ENCODE data around the gene STARD8. TPM values are rescaled to one million over a fixed set of nuclear protein-coding genes. Genes with fewer than 3 reads are reported as not detected.
"Not testable (repeated sequence)": the region's sequence is repeated elsewhere in the genome, so short reads cannot be mapped to it uniquely, and the experiment has no call there.

The STARD8 gene
- total RNA-seq, 1 experiment from 2014 or later = 4.3 TPM

DNA sequence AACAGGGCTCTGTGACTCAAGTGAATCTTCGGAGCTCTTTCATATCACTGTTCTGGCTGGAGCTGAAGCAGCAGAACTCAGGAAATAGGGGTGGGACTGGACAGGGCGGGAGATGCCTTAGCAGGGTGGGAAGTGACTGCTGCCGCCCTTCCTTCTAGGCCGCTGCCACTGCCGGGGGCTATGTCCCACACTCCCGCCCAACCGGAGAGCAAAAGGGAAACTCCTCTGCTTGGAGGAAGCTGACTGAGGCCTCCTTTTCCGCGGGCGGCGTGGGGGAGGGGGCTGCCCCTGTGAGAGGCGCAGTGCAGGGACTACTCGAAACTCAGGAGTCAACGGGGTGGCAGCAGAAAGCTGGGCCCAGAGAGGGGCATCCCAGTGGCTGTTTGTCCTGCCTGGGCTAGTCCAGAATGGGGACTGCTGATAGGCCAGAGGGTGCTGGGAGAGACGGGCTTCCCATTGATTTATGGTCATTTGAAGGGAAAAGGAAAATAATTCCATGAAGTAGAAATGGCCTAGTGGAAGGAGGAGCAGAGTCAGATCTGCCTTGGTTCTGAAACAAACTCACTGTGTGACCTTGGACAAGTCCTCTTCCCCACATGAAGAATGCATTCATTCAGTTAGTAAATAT lies 36.9 kb downstream of the STARD8 start:
- DNase-seq (ENCODE audit: low read depth) = no peak
- in situ Hi-C loops (cut with HindIII; ENCODE audit: low pct_unique_long_range_greater_than_20kb, low sequenced_read_pairs) = no loop called here

DNA sequence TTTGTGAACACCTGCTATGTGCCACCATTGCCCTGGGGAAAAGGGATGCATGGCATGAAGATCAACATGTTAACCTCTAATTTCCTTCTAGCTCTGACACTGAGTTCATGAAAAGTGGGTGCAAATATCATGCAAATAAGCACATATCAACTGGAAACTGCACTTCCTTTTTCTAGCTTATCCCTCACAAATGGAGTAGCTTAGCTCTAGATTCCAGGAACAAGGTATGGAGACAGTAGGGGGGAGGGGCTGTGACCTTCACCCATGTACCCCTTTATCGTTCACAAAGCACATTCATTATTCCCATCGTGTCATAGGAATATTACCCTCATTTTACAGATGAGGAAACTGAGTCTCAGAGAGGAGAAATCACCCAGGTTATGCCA lies 37.4 kb downstream of the STARD8 start:
- no peak for DNase-seq (ENCODE audit: low read depth)
- in situ Hi-C loops (cut with HindIII; ENCODE audit: low pct_unique_long_range_greater_than_20kb, low sequenced_read_pairs) = no loop called here

DNA sequence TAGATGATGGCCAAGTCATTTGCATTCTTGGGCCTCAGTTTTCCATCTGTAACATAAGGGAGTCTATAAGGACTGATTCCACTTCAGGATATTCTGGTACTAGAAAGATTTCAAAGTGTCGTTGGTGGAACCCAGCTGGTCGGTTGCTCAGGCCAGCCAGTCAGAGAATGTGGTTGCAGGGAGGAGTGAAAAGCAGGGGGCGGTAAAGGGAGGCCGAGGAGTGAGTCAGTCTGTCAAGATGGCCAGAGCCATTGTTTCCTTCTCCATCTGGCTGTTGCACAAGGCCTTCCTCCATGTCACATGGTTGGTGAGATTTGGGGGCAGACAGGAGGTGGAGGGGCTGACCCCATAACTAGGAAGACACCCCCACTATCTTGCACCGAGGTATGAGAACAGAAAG lies 38.2 kb downstream of the STARD8 start:
- in situ Hi-C loops (cut with HindIII; ENCODE audit: low pct_unique_long_range_greater_than_20kb, low sequenced_read_pairs) = no loop called here
- DNase-seq (ENCODE audit: low read depth) = no peak

DNA sequence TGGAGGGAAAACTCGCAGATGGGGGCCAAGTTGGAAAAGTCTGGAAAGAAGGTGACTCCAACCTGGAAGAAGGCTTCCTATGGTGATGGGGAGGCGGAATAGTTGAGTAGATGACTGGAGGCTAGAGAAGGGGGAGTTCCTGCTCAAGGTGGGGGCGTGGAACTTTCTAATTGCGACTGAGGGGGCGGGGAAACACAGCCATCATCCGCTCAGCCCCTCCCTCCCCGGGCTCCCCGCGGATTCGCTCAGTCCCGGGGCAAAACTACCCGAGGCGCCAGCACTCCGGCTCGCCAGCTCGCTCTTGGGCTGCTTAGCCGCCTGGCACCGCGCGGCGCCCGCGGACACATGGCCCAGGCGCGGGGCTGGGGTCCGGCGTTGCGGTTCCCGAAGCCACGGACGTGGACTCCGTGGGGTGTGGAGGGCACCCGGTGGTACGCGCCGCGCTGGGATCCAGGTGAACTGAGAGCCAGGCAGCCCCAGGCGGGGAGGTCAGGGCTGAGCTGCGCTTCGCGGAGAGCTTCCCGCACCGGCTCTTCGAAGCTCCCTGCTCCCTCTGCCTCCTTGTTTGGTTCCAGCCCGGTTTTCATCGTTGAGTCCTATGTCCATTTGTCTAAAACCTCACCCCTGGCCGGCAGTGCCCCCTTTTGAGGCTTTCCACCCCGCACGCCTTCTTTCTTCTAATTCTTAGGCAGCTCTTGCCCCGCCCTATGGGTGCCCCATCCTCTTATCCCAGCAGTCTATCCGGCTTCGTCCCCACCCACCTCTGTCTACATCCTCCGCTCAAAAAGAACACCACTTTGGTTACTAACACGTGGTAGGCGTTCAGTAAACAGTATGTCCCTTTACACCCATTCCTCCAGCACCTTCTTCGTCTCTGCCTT lies 38.9 kb downstream of the STARD8 start:
- in situ Hi-C loops (cut with HindIII; ENCODE audit: low pct_unique_long_range_greater_than_20kb, low sequenced_read_pairs) = no loop called here
- DNase-seq (ENCODE audit: low read depth) = no peak

GRCh38 chrX:68688931-68689330 lies 41.5 kb downstream of the STARD8 start:
- in situ Hi-C loops (cut with HindIII; ENCODE audit: low pct_unique_long_range_greater_than_20kb, low sequenced_read_pairs); DNase-seq (ENCODE audit: low read depth): not testable (repeated sequence)

GRCh38 chrX:68690936-68691501 lies 43.6 kb downstream of the STARD8 start:
- no peak for DNase-seq (ENCODE audit: low read depth)
- in situ Hi-C loops (cut with HindIII; ENCODE audit: low pct_unique_long_range_greater_than_20kb, low sequenced_read_pairs) = no loop called here

GRCh38 chrX:68691921-68692320 lies 44.5 kb downstream of the STARD8 start:
- DNase-seq (ENCODE audit: low read depth) = no peak
- in situ Hi-C loops (cut with HindIII; ENCODE audit: low pct_unique_long_range_greater_than_20kb, low sequenced_read_pairs) = no loop called here

DNA sequence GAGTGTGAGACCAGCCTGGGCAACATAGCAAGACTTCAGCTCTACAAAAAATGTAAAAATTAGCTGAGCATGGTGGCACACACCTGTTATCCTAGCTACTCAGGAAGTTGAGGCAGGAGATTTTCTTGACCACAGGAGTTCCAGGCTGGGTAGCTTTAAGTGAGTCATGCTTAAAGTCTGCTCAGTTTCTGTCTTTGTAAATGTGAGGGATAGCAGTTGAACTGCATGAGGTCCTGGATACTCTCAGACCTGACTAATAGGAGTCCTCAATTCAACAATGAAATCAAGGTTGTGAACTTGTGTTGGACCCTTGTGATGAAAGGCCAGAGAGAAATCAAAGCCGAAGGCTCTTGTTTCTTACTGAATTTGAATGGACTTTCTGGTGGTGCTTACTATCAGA lies 45.2 kb downstream of the STARD8 start:
- DNase-seq (ENCODE audit: low read depth) = no peak

GRCh38 chrX:68693481-68694434 lies 46.3 kb downstream of the STARD8 start:
- DNase-seq (ENCODE audit: low read depth) = peak; percentile 10
- in situ Hi-C loops (cut with HindIII; ENCODE audit: low pct_unique_long_range_greater_than_20kb, low sequenced_read_pairs) = no loop called here

More for the DNA sequence above, 45.2 kb downstream of the STARD8 start:
- in situ Hi-C loops (cut with HindIII; ENCODE audit: low pct_unique_long_range_greater_than_20kb, low sequenced_read_pairs) = no loop called here

DNA sequence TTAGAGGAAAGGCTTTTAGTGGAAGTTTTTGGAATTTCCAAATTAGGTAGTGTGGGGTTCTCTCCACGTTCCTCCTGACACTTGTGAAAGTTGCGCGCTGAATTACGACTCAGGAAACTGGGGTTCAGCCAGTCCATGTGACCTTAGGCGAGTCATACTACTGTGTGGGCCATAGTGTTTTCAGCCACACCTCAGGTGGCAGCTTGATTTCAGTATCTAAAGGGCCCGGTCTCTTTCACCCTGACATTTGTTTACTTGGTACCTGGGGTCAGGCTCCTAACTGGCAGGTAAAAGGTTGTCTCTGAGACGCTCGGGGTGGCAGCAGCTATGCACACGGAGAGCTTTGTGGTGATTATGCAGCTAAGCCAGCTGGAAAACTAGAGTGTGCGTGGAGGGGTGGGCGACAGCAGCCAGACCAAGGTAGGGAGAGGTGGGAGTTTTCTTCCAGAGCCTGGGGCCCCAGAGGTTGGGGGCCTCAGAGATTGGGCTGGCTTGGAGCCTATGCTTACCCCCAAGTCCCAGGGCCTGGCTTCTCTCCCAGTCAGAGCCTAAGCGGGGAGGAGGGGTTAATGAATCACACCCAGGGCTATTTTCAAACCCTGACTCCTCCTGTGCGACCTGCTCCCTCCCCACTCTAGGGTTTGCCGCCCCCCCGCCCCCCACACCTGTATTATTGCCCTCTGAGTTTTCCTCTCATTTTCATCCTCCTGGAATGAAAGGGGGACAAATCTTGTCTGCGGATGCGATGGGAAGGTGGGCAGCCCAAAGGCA lies 47.2 kb downstream of the STARD8 start:
- no peak for DNase-seq (ENCODE audit: low read depth)
- in situ Hi-C loops (cut with HindIII; ENCODE audit: low pct_unique_long_range_greater_than_20kb, low sequenced_read_pairs) = no loop called here

- no peak for DNase-seq (ENCODE audit: low read depth)
- in situ Hi-C loops (cut with HindIII; ENCODE audit: low pct_unique_long_range_greater_than_20kb, low sequenced_read_pairs) = no loop called here
These were observed 47.9 kb downstream of the STARD8 start for GRCh38 chrX:68695206-68695845.

GRCh38 chrX:68696267-68696990 lies 49.0 kb downstream of the STARD8 start:
- DNase-seq (ENCODE audit: low read depth) = no peak

GRCh38 chrX:68697036-68697435 lies 49.6 kb downstream of the STARD8 start:
- DNase-seq (ENCODE audit: low read depth) = no peak
- in situ Hi-C loops (cut with HindIII; ENCODE audit: low pct_unique_long_range_greater_than_20kb, low sequenced_read_pairs) = no loop called here

More at GRCh38 chrX:68696267-68696990, 49.0 kb downstream of the STARD8 start:
- in situ Hi-C loops (cut with HindIII; ENCODE audit: low pct_unique_long_range_greater_than_20kb, low sequenced_read_pairs) = no loop called here

GRCh38 chrX:68697465-68698125 lies 50.1 kb downstream of the STARD8 start:
- no peak for DNase-seq (ENCODE audit: low read depth)
- in situ Hi-C loops (cut with HindIII; ENCODE audit: low pct_unique_long_range_greater_than_20kb, low sequenced_read_pairs) = no loop called here

DNA sequence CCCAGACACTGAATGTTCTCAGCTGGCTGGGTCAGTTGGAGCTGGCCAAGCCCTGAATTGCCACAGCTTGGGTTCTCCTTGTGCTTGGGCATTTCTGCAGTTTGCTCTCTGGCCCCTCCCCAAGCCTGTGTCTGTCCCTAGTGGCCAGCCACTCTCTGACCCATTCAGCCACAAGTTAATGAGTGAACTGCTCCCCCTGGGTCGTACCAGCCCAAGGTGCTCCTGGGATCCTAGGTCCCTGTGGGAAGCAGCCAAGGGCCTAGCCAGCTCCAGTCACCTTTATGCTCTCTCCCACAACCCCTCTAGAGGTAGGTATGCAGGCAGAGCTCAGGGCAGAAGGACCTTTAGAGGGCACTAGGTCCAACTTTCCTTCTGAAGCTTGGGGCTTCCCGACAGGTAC lies 51.5 kb downstream of the STARD8 start:
- DNase-seq (ENCODE audit: low read depth) = peak; percentile 41
- in situ Hi-C loops (cut with HindIII; ENCODE audit: low pct_unique_long_range_greater_than_20kb, low sequenced_read_pairs) = no loop called here

All from Caki2 (cell line).